GM10248 (cell line): Measurements from ENCODE around the gene PGM2L1.

Experiments
- CTCF ChIA-PET: fragments of 300-600 bp; sonication (Branson Sonifier 250); formaldehyde crosslinking; extraction: SDS; loops from one replicate; lab custom pipeline; 2021; ENCODE audit warnings: antibody characterized with exemption; lab: Yijun Ruan, JAX
- POLR2A ChIA-PET: fragments of 350-650 bp; sonication (Branson Sonifier 250); formaldehyde crosslinking; extraction: SDS; loops from one replicate; lab custom pipeline; 2020; ENCODE audit warnings: antibody characterized with exemption; lab: Yijun Ruan, JAX
- DNase-seq: peaks from one replicate; pipeline ENCODE4 v3.0.0; 2012; ENCODE audit errors: extremely low spot score
- TF ChIP-seq, protein P1 (sequence below): IDR thresholded peaks from 2 replicates; pipeline ENCODE4 v1.5.1; 2012; ENCODE audit warnings: mild to moderate bottlenecking, low read depth; ENCODE audit errors: extremely low read depth, missing control alignments, control extremely low read depth

PGM2L1 gene

DNA sequence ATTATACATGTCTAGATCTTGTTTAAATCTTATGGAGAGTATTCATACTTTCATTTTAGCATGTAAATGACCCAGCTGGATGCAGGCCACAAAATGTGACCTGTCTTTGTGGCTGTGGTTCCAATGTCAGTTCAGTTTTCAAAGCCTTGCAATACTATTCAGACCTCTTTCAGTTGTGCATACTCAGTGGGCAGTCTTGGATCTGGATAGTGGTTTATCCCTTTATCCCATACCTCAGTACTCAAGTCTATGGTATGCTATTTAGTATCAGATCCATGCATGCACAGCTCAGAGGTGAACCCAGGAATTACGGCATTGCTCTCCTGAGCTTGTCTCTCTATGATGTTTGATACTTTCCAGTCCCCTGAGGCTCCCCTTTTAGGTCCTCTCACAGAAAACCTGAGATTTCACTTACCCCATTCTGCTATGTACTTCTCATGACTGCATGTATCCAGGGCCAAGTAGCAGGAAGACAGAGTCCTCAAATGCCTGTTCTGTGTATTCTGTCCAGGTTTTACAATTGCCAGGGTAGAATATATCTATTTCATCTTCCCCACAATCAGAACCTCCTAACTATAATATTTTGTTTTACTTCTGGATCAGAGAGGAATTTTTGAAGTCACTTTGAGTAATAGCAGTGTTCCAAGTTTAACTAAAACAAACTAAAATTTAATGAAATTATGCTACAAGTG is 79.8 kb downstream of the PGM2L1 start:
- DNase-seq: no peak
- ChIA-PET CTCF (interaction anchor here (0.8 to 1.7 kb wide), 5 partner anchors 9 to 352 kb away, joined by 3 to 4 read pairs (median 3); no protein-coding TSS in a partner anchor), POLR2A (no interaction called here)
- TF ChIP-seq, protein P1, sequence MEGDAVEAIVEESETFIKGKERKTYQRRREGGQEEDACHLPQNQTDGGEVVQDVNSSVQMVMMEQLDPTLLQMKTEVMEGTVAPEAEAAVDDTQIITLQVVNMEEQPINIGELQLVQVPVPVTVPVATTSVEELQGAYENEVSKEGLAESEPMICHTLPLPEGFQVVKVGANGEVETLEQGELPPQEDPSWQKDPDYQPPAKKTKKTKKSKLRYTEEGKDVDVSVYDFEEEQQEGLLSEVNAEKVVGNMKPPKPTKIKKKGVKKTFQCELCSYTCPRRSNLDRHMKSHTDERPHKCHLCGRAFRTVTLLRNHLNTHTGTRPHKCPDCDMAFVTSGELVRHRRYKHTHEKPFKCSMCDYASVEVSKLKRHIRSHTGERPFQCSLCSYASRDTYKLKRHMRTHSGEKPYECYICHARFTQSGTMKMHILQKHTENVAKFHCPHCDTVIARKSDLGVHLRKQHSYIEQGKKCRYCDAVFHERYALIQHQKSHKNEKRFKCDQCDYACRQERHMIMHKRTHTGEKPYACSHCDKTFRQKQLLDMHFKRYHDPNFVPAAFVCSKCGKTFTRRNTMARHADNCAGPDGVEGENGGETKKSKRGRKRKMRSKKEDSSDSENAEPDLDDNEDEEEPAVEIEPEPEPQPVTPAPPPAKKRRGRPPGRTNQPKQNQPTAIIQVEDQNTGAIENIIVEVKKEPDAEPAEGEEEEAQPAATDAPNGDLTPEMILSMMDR: no peak

DNA sequence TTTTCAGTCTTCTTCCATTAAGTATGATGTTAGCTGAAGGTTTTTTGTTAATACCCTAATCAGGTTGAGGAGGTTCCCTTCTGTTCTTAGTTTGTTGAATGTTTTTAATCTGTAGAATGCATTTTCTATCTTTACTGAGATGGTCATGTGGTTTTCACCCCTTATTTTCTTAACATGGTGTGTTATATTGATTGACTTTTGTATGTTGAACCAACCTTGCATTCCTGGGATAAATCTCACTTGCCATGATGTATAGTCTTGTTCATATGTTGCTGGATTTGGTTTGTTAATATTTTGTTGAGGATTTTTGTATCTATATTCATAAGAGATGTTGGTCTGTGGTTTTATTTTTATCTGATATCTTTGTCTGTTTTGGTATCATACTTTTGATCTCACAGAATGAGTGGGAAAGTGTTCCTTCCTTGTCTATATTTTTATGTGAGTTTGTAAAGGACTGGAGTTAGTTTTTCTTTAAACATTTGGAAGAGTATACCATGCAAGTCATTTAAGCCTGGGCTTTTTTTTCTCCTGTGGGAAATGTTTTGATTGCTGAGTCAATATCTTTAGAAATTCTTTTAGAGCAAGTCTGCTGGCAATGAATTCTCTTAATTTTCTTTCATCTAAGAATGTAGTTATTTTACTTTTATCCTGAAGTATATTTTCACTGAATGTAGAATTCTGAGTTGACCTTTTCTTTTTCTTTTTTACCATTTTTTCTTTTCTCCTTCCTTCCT is 81.3 kb downstream of the PGM2L1 start:
- TF ChIP-seq, protein P1: no peak
- DNase-seq: no peak
- ChIA-PET CTCF (interaction anchor here (0.8 to 1.0 kb wide), 2 partner anchors 7 to 48 kb away, joined by 3 read pairs; no protein-coding TSS in a partner anchor), POLR2A (no interaction called here)

DNA sequence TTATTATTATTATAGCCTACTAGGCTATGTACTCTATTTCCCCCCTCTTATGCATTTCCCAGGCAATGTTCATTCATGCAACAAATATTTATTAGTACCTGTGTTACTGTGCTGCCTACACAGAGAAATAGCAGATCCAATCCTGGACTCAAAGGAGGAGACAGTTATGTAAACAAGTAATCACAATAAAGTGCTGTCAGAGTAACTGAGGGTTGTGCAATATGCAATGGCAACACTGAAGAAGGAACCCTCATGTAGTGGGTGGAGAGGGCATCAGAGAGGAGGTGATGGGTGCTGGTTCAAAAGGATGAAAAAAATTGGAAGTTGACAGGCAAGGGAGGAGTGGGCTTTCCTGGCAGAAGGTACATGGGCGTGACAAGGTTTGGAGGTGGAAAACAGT is 85.9 kb downstream of the PGM2L1 start:
- no peak for DNase-seq
- POLR2A ChIA-PET: no interaction called here
- CTCF ChIA-PET: no interaction called here
- TF ChIP-seq, protein P1: no peak

DNA sequence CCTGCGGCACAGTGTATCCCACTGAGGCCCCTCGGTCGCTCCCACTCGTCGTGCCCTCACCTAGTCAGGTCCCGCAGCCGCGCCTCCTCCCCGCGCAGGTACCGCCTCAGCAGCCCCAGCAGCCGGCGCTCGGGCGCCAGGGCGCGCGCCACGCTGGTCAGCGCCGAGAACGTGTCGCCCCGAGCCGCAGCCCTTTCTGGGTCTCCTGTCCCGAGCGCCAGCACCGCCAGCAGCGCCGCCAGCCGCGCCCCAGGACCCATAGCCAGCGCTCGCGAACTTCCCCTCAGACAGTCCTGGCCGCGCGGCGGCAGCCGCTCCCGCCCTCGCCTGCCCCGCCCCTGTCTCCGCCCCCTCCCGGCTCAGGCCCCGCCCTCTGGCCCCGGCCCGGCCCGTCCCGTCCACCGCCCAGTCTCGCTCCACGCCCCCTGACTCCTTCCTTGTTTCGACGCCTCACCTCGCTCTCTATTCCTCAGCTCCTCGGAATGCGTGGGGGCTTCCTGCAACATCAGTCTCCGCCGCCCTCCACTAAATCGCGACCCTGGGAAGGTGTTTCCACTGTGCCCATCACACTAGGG is 86.8 kb downstream of the PGM2L1 start, which contains the start of gene P4HA3:
Gene P4HA3 (minus strand): TSS at position 289 of the 575 bp plus-strand sequence. CDS start 29 bp downstream, at position 260.
- TF ChIP-seq, protein P1: no peak
- ChIA-PET POLR2A (no interaction called here), CTCF (no interaction called here)
- DNase-seq: peak; percentile 74

DNA sequence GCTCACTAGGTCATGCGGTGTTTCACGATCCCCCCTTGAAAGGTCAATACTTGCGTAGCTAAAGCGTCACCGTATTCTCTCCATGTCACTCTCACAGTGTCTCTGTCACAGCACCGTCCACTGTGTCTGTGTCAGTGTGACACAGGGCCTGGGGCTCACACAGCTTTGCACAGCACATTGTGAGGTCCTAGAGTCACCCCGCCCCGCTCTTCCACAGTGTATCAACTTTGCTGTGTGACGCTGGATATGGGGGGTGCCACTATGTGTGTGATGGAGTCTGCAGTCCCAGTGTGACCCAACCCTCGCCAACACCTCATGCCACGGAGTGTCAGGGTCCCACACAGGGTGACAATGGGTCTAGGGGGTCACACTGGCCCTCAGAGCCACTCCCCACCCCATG is 87.4 kb downstream of the PGM2L1 start:
- ChIA-PET POLR2A (no interaction called here), CTCF (no interaction called here)
- DNase-seq: no peak
- TF ChIP-seq, protein P1: no peak

DNA sequence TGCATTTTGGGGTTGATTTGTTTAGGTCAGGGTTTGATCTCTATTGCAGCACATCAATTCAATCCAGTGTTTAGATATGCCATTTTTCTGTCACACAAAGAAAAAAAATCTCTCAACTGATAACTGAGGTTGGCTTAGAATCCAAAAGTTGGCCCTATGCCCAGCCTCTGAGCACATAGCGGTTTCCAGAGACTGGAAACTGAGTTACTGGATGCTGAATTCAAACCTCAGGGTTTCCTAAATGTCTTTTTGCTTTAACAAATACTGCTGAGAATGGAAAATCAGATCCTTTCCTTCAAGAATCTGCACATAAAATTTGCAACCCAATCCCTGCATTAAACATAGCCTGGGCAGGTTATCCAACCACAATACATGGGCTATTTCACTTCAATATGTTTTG is 90.8 kb downstream of the PGM2L1 start:
- ChIA-PET POLR2A (no interaction called here), CTCF (interaction anchor here (1.5 kb wide), 1 partner anchor 82 kb away, joined by 3 read pairs; no protein-coding TSS in a partner anchor)
- TF ChIP-seq, protein P1: no peak
- no peak for DNase-seq
